Measurements from ENCODE around the gene ANK2. TPM values are rescaled to one million over a fixed set of nuclear protein-coding genes. Genes with fewer than 3 reads are reported as not detected.
"Not testable (repeated sequence)": the region's sequence is repeated elsewhere in the genome, so short reads cannot be mapped to it uniquely, and the experiment has no call there.

ANK2 gene
- total RNA-seq, 6 donors from 2014 or later, result 4.2 to 23.3 (median 8.5) TPM

DNA sequence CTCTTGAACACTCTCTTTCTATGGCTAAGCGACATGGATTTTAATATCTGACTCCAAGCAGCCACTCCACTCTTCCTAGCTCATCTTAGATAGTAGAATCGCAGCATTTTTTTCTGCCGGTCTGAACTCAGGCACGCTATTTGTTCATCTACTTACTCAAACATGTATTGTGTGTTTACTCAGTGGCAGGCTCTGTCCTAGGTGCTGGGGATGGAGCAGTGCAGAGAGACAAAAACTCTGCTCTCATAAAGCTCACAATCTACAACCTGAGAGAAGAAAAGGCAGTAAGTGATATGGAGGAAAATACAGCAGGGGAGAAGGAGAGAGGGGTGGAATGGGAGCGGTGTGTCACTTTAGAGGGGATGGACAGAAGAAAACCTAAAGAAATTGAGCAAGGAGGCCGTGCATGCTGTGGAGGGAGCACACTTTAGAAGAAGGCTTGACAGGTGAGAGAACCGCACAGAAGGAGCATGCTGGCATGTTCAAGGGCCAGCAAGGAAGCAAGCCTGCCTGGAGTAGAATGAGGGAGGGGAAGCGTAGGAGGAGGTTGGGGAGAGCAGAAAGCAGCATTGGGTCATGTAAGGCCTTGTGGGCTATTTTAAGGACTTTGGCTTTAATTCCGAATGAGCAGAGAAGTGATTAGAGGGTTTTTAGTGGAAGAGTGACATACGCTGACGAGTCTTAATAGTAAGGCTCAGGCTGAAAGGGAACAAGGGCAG, 132.0 kb downstream of the ANK2 start:
- H3K4me3 ChIP-seq, result no peak overlapping the region
- no peak overlapping the region for H3K27ac ChIP-seq
- H3K27me3 ChIP-seq, result no peaks in the 10 kb centered on the region
- no peak for ATAC-seq (ENCODE audit: low FRiP score in 2 of 2)
- TF ChIP-seq POLR2AphosphoS5 (IDR thresholded peaks at IDR 0.05) (no peak), POLR2A (IDR thresholded peaks at IDR 0.05) (no peak), EP300 (IDR thresholded peaks at IDR 0.05) (no peak)
- TF ChIP-seq, protein P1, sequence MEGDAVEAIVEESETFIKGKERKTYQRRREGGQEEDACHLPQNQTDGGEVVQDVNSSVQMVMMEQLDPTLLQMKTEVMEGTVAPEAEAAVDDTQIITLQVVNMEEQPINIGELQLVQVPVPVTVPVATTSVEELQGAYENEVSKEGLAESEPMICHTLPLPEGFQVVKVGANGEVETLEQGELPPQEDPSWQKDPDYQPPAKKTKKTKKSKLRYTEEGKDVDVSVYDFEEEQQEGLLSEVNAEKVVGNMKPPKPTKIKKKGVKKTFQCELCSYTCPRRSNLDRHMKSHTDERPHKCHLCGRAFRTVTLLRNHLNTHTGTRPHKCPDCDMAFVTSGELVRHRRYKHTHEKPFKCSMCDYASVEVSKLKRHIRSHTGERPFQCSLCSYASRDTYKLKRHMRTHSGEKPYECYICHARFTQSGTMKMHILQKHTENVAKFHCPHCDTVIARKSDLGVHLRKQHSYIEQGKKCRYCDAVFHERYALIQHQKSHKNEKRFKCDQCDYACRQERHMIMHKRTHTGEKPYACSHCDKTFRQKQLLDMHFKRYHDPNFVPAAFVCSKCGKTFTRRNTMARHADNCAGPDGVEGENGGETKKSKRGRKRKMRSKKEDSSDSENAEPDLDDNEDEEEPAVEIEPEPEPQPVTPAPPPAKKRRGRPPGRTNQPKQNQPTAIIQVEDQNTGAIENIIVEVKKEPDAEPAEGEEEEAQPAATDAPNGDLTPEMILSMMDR (IDR thresholded peaks at IDR 0.05), result no peak
- H3K9me3 ChIP-seq, result no peaks in the 10 kb centered on the region
- no peaks in the 10 kb centered on the region for H3K4me1 ChIP-seq
- 61 to 62% methylated on average over 11 of the region's 11 CpGs for WGBS, 2 donors
- DNase-seq, result no peak
- no peaks in the 10 kb centered on the region for H3K36me3 ChIP-seq

GRCh38 chr4:113183032-113183605, 133.7 kb downstream of the ANK2 start:
- WGBS, 2 donors, result 47 to 57% methylated on average over 5 of the region's 5 CpGs
- no peak for ATAC-seq (ENCODE audit: low FRiP score in 2 of 2)

DNA sequence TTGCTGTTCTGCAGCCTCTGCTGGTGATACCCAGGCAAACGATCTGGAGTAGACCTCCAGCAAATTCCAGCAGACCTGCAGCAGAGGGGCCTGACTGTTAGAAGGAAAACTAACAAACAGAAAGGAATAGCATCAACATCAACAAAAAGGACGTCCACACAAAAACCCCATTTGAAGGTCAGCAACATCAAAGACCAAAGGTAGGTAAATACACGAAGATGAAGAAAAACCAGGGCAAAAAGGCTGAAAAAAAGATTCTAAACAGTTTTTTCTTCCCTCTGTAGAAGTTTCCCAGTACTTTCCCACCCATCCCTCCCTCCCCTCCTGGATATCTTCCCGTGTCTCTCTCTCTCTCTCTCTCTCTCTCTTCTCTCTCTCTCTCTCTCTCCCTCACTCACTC, 136.8 kb downstream of the ANK2 start:
- not testable (repeated sequence) for H3K4me1 ChIP-seq; H3K27ac ChIP-seq; H3K27me3 ChIP-seq; DNase-seq; ATAC-seq (ENCODE audit: low FRiP score in 2 of 2); H3K36me3 ChIP-seq; H3K9me3 ChIP-seq; H3K4me3 ChIP-seq
- WGBS, 2 donors, result 31 to 56% methylated on average over 4 of the region's 4 CpGs

More at GRCh38 chr4:113183032-113183605, 133.7 kb downstream of the ANK2 start:
- DNase-seq, result no peak
- H3K4me1 ChIP-seq, result no peaks in the 10 kb centered on the region
- no peak overlapping the region for H3K27ac ChIP-seq
- H3K27me3 ChIP-seq, result no peaks in the 10 kb centered on the region
- no peaks in the 10 kb centered on the region for H3K36me3 ChIP-seq
- H3K4me3 ChIP-seq, result no peak overlapping the region
- no peaks in the 10 kb centered on the region for H3K9me3 ChIP-seq
- TF ChIP-seq, protein P1 (IDR thresholded peaks at IDR 0.05), result no peak
- TF ChIP-seq EP300 (IDR thresholded peaks at IDR 0.05) (no peak), POLR2A (IDR thresholded peaks at IDR 0.05) (no peak), POLR2AphosphoS5 (IDR thresholded peaks at IDR 0.05) (no peak)

GRCh38 chr4:113186913-113187312, 137.5 kb downstream of the ANK2 start:
- TF ChIP-seq POLR2A (IDR thresholded peaks at IDR 0.05) (no peak), POLR2AphosphoS5 (IDR thresholded peaks at IDR 0.05) (no peak), EP300 (IDR thresholded peaks at IDR 0.05) (no peak)
- TF ChIP-seq, protein P1 (IDR thresholded peaks at IDR 0.05), result no peak
- DNase-seq (no peak), ATAC-seq (ENCODE audit: low FRiP score in 2 of 2) (no peak)
- H3K4me3 ChIP-seq, result no peak overlapping the region
- H3K9me3 ChIP-seq, result no peaks in the 10 kb centered on the region
- no peaks in the 10 kb centered on the region for H3K36me3 ChIP-seq
- no peaks in the 10 kb centered on the region for H3K4me1 ChIP-seq
- H3K27me3 ChIP-seq, result no peaks in the 10 kb centered on the region
- no peak overlapping the region for H3K27ac ChIP-seq

DNA sequence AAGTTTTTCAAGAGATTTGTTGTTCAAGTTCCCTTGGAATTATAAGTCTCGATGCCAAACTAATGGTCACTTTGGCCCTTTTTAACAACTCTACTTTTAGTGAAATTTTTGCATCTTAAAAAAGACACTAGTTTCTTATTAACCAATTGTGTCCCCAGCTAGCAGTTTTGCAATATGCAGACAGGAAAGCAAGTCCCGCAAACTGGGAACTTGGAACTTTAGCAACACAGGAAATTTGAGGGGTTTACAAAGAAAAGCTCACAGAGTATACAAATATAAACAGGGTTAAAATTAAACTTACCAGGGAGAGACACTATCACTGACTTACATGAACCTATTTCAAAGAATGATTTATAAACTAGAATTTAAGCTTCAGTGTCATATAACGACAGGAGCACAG, 137.9 kb downstream of the ANK2 start:
- H3K4me1 ChIP-seq, result no peaks in the 10 kb centered on the region
- no peaks in the 10 kb centered on the region for H3K9me3 ChIP-seq
- H3K36me3 ChIP-seq, result no peaks in the 10 kb centered on the region
- DNase-seq (no peak), ATAC-seq (ENCODE audit: low FRiP score in 2 of 2) (no peak)
- 64% methylated on average over 3 of the region's 3 CpGs for WGBS, 2 donors
- H3K27me3 ChIP-seq, result no peaks in the 10 kb centered on the region
- H3K4me3 ChIP-seq, result no peak overlapping the region
- no peak overlapping the region for H3K27ac ChIP-seq
- TF ChIP-seq, protein P1 (IDR thresholded peaks at IDR 0.05), result no peak
- no peak for TF ChIP-seq EP300 (IDR thresholded peaks at IDR 0.05)
- no peak for TF ChIP-seq POLR2AphosphoS5 (IDR thresholded peaks at IDR 0.05)
- TF ChIP-seq POLR2A (IDR thresholded peaks at IDR 0.05), result no peak

All from upper lobe of left lung (tissue), 6 donors.